OCI-M2 (cell line): ENCODE results near the gene SPIN1.

Experiments
- DNase-seq: peaks from one replicate; lab custom pipeline; 2025; ENCODE audit not compliant: unreplicated experiment; lab: John Stamatoyannopoulos, UW

SPIN1 gene

DNA sequence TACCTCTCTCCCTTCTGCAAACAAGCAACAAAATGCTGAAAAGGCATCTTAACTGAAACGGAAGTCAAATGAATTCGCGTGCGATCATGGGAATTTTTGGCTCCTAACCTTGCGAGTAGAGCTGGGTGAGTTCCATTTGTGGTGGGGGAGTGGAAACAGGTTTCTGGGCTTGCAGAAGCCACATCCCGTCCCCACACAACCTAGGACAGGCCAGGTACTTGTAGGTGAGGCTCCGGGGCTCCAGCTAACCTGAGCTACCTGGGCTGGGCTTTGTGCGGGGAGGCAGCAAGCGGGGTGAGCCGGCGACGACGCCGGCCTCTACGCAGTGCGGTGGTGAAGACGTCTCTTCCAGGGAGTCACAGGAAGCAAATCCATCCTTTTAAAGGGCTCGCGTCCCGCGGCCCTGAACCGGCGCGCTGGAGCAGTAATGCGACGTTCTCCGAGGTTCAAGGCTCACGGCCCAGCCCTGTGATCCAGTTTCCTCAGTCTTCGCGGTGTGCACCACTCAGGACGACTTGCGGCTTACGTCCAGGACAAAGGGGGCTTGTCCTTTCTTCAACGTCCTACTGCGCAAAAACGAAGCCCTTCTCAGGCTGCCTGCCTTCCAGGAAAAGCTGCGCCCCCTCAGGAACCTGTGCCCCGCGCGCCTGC, 567 bp upstream of the SPIN1 start:
- DNase-seq, result no peak

DNA sequence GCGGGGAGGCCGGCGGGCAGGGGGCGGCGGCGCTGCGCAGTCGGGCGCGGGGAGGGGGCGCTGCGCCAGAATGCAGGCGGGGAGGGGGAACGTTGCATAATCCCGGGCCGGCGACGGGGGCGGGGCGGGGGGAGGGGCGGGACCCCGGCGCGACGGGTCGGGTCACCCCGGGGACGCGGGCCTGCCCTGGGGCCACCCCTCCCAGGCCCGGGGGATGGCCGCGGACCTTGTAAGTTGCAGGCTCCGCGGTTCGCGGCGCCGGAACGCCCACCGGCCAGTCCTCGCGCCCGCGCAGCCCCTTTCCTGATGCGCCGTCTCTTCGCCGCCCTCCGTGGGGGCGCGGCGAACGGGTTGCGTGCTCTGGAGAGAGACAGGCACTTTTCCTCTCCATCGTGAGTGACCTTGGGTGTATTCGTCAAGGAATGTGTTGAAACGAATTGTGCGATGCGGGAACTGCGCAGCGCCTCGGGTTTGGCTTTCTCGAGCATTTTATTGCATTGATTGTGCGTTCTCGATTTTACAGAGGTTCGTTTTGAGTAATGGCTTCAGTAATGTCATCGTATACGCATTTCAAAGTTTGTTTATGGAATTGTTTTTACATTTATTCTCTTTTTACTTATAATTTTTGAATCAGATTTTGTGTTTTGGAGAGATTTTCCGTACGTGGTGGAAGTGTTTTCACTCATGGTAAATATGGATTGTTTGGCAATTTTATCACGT, 802 bp downstream of the SPIN1 start:
- no peak for DNase-seq

DNA sequence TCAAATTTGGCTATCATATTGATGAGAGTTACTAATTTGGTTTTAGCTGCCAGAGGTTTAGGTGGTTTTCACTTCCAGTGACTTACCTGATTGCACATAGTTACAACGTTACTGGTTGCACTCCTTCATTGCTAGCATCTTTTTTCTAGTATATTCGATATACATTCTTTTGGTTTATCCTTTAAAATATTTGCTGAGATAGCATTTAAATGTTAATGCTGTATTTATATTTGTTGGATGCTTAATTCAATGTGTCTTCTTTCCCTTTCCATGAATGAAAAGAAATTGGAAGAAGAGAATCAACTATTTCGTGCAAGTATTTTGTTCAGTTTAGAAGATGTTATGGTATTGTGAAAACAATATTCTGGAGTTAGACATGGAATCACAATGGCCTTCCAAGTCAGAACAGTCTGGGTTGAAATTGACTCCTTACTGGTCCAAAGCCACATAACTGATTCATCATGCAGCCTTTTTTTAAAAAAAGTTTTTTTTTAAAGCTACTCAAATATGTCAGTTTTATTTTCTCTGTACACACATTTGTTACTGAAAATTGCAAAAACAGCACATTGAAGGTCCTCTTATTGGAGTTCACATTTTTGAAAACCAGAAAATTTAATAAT, 2.2 kb downstream of the SPIN1 start:
- no peak for DNase-seq

DNA sequence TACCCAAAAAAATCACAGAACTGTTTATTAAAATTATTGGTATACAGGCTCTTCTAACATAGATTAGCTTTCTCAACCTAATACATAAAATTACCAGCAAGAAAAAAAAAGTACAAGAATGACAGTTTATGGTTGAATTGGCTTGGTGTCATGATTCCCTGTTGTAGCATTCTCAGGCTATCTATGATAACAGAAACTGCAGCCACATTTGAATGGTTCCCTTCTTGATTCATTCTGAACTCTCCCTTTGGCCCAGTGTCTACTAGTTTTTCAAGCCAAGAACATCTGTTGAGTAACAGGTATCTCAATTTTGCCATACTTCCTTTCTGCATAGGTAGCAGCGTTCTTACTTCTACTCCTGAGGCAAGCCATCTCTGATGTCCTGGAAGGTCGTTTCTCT, 3.0 kb downstream of the SPIN1 start:
- no peak for DNase-seq

DNA sequence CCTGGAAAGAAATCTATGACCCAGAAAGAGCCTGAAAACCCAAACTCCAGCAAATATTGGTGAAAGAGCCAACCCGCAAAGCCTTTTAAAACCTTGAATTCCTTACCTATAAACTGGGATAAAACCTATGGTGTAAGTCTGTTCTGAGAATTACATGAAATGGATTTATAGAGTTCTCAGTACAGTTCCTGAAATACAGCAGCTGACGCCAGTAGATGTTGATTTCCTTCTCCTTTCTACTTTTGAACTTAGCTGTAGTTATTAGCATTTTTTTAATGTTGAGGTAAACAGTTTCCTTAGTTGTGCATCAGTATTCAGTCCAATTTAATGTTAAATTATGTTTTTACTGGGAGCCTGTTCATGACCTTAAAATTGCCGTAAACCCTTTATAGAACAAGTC, 3.7 kb downstream of the SPIN1 start:
- no peak for DNase-seq

DNA sequence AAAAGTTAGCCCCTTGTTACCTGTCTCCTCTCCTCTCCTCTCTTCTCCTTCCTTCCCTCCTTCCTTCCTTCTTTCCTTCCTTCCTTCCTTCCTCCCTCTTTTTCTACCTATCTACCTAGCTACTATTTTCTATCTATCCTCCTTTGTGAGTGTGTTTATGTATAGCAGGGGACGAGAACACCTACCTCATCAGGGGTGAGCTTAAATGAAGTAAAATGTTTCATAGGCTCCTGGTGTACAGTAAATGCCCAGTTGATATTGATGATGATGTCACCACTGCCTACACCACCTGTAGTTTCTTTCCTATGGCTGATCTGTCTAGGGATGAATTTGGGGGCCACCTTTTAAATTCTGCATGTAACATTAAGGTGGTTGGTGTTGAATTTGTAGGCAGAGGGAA, 4.3 kb downstream of the SPIN1 start:
- DNase-seq, result no peak

DNA sequence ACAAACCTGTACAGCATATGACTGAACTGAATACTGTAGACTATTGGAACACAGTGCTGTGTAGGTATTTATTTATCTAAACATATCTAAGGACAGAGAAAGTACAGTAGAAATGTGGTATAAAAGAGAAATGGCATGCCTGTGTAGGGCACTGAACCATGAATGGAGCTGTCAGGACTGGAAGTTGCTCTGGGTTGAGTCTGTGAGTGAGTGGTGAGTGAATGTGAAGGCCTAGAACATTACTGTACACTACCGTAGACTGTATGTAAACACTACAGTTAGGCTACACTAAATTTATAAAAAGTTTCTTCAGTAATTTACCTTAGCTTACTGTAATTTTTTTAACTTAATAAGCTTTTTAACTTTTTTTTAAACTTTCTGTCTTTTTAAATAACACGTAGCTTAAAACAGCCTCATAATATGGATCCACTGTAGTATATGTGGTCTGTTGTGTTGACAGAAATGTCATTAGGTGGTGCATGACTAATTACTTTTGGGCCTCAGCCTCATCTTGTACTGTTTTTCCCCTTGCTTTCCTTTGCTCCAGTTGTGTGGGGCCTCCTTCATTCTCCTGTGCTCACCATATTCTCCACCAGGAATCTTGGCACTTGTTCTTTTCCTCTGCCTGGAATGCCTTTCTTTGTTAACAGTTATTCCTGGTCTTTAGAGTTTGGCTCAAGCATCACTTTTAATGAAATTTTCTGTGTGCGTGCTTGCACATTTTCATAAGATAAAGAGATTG, 8.8 kb downstream of the SPIN1 start:
- no peak for DNase-seq

DNA sequence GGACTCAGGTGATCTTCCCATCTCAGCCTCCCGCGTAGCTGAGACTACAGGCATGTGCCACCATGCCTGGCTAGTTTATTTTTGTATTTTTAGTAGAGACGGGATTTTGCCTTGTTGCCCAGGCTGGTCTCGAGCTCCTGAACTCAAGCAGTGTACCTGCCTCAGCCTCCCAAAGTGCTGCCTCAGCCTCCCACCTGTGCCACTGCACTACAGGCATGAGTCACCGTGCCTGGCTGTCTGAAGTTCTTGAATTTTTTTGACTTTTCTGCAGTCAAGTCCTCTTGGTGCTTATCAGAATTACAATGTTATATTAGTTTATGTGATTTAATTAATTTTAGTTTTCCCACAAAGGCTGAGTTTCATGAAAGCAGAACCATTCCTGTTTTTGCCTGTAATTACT, 9.8 kb downstream of the SPIN1 start:
- DNase-seq, result no peak

DNA sequence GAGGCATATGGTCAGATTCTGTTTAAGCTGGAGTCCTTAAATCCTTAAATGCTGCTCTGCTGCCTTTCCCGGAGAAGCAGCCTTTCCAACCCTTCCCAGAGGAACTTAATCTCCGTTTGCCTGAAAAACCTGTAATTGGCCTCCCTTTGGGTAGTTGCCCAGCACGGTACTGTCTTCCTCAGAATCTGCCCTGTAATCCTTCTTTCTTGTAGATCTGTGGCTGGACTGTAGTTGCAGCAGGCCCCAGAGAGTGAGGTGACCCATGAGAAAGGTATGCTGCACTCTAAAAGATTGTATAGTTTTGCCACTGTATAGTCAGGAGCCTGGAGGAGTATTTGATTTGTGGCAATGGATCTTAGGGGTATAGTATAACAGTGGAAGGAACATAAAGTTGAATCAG, 11.7 kb downstream of the SPIN1 start:
- no peak for DNase-seq

DNA sequence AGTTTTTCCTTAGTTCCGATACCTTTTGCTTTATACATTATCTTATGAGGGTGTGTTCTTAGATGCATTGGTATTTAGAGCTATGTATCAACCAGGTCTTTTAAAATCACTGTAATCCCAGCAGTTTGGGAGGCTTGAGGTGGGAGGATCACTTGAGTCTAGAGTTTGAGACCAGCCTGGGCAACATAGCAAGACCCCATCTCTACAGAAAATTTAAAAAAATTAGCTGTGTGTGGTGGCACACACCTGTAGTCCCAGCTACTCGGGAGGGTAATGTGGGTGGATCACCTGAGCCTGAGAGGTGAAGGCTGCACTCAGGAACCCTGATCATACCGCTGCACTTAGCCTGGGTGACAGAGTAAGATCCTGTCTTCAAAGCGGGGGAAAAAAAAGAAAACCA, 15.1 kb downstream of the SPIN1 start:
- DNase-seq, result no peak

DNA sequence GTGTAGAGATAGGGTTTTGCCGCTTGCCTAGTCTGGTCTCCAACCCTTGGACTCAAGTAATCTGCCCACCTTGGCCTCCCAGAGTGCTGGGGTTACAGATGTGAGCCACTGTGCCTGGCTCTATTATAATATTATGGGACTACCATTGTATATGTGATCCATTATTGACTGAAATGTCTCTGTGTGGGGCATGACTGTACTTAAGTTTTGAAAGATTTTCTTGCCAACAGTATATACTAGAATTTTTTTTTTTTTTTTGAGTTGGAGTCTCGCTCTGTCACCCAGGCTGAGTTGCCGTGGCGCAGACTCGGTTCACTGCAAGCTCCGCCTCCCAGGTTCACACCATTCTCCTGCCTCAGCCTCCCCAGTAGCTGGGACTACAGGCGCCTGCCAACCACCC, 17.8 kb downstream of the SPIN1 start:
- DNase-seq, result no peak

DNA sequence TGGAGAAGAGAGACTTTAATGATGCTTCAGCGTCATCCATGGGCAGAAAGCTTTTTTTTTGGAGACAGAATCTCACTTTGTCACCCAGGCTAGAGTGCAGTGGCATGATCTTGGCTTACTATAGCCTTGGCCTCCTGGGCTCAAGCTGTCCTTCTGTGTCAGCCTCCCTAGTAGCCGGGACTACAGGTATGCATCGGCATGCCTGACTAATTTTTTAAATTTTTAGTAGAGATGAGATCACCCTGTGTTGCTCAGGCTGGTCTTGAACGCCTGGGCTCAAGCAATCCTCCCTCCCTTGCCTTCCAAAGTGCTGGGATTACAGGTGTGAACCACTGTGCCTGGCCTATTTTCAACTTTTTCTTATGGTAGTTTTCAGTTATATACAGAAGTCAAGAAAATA, 23.2 kb downstream of the SPIN1 start:
- no peak for DNase-seq

DNA sequence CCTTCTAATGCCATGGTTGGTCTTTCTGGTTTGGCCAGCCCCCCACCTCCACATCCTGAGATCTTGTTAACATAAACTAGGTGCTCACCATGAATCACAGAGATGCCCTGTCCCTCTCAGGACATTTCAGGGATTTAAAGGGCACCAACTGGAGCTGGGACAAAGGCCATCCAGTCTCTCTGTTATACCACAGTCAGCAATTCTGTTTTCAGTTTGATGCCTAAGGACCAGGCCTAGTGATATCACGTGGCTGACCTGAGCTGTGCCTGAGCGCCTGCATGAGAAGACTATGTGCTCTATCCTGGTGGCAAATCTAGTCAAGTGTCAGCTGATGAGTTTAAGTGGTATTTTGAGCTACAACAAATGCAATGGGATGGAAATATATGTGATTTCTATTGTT, 26.1 kb downstream of the SPIN1 start:
- DNase-seq, result no peak

DNA sequence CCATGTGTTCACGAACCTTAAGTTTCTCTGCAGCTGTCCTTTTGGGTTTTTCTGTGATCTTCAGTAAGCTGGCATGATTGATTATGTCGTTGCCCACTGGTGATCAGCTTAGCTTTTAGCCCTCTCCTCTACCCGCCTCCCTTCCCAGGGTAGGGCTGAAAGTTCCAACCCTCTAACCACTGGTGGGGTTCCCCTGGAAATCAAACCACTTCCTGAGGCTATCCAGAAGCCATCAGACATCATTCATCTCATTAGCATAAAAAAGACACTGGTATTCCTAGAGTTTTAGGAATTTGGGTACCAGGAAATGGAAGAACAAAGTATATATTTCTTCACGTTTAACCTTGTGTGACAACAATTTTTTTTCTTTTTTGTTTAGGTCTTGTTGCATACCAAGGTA, 29.8 kb downstream of the SPIN1 start:
- no peak for DNase-seq

DNA sequence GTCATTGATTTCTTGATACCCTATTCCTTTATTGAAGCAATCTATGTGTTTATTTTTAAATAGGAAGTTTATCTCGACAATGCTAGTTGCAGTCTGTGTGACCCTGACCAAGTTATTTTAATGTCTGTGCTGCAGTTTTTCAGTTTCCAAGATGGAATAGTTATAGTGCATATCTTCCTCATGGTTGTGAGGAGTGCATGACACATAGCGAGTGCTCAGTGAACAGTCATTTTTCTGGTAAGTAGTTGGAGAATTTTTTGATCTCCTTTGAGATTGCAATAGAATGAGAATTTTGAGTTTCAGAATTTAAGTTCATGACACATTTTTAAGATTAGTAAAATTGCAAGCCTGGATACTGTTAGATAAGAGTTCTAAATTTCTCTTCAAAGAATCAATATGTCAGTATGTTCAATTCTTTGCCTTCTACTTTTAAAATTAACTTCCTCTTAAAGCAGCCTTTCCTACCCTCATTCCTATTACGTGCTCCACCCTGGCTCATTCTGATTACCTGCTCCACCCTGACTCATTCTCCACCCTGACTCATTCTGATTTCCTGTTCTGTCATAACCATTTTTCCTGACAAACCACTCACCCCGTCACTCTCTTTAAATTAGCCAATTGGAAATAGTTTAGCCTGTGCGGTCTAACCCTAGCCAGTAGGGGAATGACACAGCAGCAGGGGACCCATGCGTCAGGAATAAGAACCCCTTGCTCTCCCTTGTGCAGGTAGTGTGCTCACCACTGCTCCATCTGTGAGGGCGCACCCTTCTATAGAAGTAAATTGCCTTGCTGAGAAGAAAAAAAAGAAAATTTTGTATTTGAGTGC, 30.7 kb downstream of the SPIN1 start:
- no peak for DNase-seq

DNA sequence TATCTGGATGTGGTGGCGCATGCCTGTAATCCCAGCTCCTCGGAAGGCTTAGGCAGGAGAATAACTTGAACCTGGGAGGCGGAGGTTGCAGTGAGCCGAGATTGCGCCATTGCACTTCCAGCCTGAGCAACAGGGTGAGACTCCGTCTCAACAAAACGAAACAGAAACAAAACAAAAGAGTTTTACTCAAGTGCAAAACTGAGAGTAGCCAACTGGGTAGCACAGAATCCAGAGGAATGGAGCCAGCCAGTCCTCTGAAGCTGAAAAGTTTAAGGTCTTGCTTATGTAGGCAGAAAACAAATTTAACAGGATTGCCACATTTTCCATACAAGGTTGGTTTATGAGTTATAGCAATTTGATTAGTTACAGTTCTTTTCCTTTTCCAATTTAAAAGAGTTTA, 32.0 kb downstream of the SPIN1 start:
- no peak for DNase-seq

DNA sequence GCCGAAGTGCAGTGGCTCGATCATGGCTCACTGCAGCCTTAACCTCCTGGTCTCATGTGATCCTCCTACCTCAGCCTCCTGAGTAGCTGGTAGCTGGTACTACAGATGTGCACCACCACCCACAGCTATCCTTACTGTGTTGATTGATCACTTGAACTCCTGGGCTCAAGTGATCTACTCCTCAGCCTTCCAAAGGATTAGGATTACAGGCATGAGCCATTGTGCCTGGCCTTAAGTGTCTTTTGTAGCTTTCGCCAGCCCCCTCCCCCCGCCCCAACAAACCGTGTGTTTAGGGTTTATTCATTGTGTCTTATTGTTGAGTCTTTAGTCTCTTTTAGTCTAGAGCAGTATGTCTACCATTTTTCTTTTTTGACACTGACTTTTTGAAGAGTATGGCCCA, 33.1 kb downstream of the SPIN1 start:
- DNase-seq, result no peak

DNA sequence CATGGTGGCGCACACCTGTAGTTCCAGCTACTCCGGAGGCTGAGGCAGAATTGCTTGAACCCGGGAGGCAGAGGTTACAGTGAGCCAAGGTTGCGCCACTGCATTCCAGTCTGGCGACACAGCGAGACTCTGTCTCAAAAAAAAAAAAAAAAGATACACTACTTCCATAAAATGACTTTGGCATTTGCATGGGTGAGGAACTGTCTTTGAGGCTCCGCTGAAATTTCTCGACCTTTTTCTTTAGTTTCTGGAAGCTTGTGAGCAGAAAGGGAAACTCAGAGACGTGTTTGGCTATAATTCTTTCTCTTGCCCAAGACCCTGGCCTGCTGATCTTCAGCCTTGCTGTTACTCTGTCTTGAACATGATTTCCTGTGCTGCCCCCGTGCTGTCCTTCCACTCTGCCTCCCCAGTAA, 37.3 kb downstream of the SPIN1 start:
- DNase-seq, result no peak

DNA sequence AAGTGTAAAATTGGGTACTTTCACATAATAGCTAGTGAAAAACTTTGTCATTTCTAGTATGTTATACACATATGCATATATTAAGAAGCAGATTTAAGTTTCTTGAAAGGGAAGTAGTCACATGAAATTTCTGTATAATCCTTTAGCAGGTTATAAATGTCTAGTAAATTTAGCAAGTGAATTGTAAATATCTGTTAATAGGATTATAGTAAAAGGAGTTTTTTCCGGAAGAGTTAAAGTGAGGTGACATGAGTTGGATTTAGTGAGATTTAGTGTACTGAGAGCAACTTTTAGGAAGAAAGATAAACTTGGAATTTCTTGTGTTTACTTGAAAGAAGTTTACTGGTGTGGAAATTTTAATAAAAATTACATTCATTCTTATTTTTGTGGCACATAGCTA, 38.4 kb downstream of the SPIN1 start:
- no peak for DNase-seq

DNA sequence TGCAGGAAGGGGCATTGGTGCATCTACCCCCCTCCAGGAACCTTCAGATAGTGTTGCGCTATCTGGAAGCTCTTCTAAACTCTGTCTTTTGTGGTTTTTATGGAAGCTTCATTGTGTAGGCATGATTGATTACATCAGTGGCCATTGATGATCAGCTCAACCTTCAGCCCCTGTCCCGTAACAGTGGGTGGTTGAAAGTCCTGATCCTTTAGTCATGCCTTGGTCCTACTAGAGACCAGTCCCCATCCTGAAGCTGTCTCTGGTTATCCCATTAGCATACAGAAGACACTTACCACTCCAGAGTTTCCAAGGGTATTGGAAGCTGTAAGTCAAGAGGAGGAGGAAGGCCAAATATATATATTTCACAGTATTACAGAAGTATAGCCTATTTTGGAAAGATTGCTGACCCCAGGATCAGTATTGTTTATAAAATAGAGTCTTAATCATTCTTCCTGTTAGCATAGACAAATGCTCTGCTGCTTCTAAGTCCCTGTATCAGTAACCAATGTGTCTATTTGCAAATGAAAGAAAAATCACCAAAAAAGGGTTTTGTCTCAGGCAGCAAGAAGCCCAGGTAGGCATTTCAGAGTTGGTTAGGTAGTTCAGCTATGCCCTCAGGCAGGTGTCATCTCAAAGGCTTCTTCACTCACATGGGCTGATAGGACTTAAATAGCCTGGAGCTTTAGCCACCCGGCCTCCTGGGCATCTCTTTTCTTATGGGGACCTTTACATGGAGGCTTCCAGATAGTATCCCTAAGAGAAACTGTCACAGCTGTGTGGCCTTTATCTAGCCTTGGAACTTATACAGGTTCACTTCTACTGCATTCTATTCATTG, 41.6 kb downstream of the SPIN1 start:
- no peak for DNase-seq
